Measurements from ENCODE around the gene TENT5C. TPM values are rescaled to one million over a fixed set of nuclear protein-coding genes. Genes with fewer than 3 reads are reported as not detected.

Gene TENT5C
- total RNA-seq, 1 donor from 2014 or later: 1.4 TPM

DNA sequence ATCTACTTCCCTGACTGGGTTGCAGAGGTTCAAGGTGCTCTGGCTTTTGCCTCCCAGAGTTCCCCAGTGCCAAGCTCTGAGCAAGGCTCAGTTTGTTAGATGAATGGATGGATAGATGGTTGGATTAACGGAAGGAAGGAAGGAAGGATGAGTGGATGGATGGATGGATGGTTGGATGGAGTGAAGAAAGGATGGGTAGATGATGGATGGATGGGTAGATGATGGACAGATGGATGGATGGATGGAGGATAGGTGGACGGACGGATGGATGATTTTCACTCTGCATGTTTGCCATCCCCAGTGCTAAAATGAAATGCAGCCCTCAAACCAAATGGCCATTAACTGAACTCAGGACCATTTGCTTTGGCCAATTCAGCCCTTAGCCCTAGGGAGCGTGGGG lies 27.4 kb upstream of the TENT5C start:
- no peak for DNase-seq (ENCODE audit: low read depth, low spot score)
- Mint-ChIP-seq H3K36me3 (ENCODE audit: low read depth) (no peaks in the 10 kb centered on the region), H3K27me3 (ENCODE audit: low read depth) (no peaks in the 10 kb centered on the region), H3K9me3 (no peaks in the 10 kb centered on the region), H3K4me3 (no peak overlapping the region), H3K27ac (ENCODE audit: unreplicated experiment) (no peak overlapping the region), H3K4me1 (peaks cover 4% of the 10 kb centered on the region)
- TF ChIP-seq, protein P1, sequence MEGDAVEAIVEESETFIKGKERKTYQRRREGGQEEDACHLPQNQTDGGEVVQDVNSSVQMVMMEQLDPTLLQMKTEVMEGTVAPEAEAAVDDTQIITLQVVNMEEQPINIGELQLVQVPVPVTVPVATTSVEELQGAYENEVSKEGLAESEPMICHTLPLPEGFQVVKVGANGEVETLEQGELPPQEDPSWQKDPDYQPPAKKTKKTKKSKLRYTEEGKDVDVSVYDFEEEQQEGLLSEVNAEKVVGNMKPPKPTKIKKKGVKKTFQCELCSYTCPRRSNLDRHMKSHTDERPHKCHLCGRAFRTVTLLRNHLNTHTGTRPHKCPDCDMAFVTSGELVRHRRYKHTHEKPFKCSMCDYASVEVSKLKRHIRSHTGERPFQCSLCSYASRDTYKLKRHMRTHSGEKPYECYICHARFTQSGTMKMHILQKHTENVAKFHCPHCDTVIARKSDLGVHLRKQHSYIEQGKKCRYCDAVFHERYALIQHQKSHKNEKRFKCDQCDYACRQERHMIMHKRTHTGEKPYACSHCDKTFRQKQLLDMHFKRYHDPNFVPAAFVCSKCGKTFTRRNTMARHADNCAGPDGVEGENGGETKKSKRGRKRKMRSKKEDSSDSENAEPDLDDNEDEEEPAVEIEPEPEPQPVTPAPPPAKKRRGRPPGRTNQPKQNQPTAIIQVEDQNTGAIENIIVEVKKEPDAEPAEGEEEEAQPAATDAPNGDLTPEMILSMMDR (conservative IDR thresholded peaks at IDR 0.05): no peak

DNA sequence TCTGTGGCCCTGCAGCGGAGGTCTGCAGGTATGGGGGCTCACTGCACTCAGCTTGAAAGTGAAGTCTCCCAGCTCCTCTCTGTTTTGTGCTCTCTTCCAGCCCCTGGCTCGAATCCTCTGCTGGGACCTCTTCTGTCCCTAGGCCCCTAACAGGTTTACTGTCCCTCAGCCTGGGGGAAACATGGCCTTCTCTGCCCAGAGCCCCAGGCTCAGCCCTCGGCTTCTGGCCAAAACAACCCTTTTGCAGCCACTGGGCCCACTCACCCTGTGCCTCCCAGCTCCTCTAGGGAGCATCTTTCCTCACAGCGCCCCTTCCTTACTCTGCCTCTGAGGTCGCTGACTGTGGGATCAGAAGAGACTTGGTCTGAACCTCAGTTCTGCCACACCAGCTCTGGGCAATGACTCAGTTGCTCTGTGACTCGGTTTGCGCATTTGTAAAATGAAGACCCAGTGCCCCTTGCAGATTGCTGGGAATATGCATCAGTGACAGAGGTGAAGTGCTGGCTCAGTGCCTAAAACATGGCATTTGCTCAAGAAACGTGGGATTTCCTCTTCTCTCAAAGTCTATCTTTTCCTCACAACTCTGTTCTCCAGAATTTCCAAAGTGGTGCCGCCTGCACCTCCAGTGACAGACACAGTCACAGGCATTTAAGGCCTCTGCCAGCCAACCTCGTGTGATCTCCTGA lies 26.5 kb upstream of the TENT5C start:
- Mint-ChIP-seq H3K9me3 (no peaks in the 10 kb centered on the region), H3K36me3 (ENCODE audit: low read depth) (no peaks in the 10 kb centered on the region), H3K27me3 (ENCODE audit: low read depth) (no peaks in the 10 kb centered on the region), H3K27ac (ENCODE audit: unreplicated experiment) (no peak overlapping the region), H3K4me3 (no peak overlapping the region), H3K4me1 (peaks cover under 1% of the 10 kb centered on the region)
- DNase-seq (ENCODE audit: low read depth, low spot score): no peak
- TF ChIP-seq, protein P1 (conservative IDR thresholded peaks at IDR 0.05): no peak

DNA sequence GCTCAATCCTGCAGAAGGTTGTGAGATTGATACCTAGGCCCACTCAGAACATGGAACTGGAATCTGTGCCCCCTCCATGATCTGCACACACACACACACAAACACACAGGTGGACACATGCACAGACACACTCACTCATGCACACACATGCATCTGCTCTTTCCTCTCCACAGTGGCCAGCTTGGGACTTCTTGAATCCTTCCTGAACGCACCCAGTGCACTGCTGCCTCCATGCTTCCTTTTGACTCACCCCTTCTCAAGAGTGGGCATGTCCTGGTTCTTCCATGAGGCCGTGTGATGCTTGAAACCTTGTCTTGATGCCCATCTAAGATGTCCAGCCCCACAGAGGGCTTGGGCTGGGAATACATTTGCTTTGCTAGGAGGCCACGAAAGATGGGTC lies 25.4 kb upstream of the TENT5C start:
- no peak overlapping the region for H3K27ac Mint-ChIP-seq (ENCODE audit: unreplicated experiment)
- H3K27me3 Mint-ChIP-seq (ENCODE audit: low read depth): no peaks in the 10 kb centered on the region
- H3K36me3 Mint-ChIP-seq (ENCODE audit: low read depth): no peaks in the 10 kb centered on the region
- no peak for DNase-seq (ENCODE audit: low read depth, low spot score)
- H3K9me3 Mint-ChIP-seq: no peaks in the 10 kb centered on the region
- no peaks in the 10 kb centered on the region for H3K4me1 Mint-ChIP-seq
- no peak overlapping the region for H3K4me3 Mint-ChIP-seq
- TF ChIP-seq, protein P1 (conservative IDR thresholded peaks at IDR 0.05): no peak

DNA sequence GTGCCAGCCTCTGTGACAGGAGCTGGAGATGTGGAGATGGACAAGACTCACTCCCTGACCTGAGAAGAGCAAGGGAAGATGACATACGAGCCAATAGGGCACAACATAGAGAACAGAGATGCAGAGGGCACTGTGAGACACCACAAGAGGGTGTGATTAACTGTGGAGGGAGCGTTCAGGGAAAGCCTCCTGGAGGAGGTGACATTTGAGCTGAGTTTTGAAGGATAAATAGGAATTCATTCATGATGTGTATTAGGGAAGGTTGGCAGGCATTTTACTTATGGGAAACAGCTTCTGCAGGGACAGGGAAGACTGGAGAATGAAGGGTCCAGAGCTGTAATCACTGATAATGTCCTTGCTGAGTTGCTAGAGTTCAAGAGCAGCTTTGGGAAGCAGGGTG lies 25.0 kb upstream of the TENT5C start:
- H3K27ac Mint-ChIP-seq (ENCODE audit: unreplicated experiment): no peak overlapping the region
- TF ChIP-seq, protein P1 (conservative IDR thresholded peaks at IDR 0.05): no peak
- DNase-seq (ENCODE audit: low read depth, low spot score): no peak

DNA sequence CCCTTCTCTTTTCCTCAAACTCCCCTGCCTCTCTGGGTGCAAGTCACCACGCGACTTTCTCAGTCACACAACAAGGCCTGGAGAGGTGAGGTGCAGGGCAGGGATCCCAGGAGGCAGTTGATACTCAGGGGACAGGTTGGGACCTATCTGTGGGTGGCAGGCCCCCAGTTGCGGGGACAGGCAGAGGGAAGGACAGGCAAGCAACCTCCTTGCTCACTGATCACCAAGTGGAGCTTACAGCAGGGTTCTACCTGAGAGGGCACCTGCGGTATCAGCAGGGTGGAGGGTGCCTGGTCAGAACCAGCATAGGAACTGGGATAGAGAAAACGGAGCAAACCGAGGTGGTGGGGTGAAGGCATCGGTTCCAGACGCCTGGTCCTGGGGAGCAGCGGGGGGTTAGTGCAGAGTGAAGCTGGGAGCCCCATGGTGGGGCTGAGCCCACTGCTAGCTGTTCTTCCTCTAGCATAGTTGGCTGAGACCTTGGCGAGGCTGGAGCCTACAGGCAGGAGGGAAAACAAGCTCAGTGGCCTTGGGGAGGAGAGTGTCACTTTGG lies 24.4 kb upstream of the TENT5C start:
- no peak overlapping the region for H3K27ac Mint-ChIP-seq (ENCODE audit: unreplicated experiment)
- no peaks in the 10 kb centered on the region for H3K9me3 Mint-ChIP-seq
- TF ChIP-seq, protein P1 (conservative IDR thresholded peaks at IDR 0.05): no peak
- no peaks in the 10 kb centered on the region for H3K36me3 Mint-ChIP-seq (ENCODE audit: low read depth)
- no peak overlapping the region for H3K4me3 Mint-ChIP-seq
- no peaks in the 10 kb centered on the region for H3K27me3 Mint-ChIP-seq (ENCODE audit: low read depth)
- H3K4me1 Mint-ChIP-seq: no peaks in the 10 kb centered on the region
- no peak for DNase-seq (ENCODE audit: low read depth, low spot score)

More for the DNA sequence above, 25.0 kb upstream of the TENT5C start:
- H3K4me1 Mint-ChIP-seq: no peaks in the 10 kb centered on the region
- H3K4me3 Mint-ChIP-seq: no peak overlapping the region
- no peaks in the 10 kb centered on the region for H3K27me3 Mint-ChIP-seq (ENCODE audit: low read depth)
- H3K36me3 Mint-ChIP-seq (ENCODE audit: low read depth): no peaks in the 10 kb centered on the region
- no peaks in the 10 kb centered on the region for H3K9me3 Mint-ChIP-seq
